Frontal cortex (tissue), 4 donors: ENCODE data around the gene CEP55. TPM values are rescaled to one million over a fixed set of nuclear protein-coding genes. Genes with fewer than 3 reads are reported as not detected.
A peak's percentile ranks its signal among the peaks of the same experiment; 100 is the strongest.

Experiments used
- DNase-seq, 2 donors: peaks; one replicate each; pipeline ENCODE4 v3.0.0; 2012; ENCODE audit warnings: low spot score in 2 of 2
- FAIRE-seq: peaks from 2 replicates; lab custom pipeline; 2012; peaks lifted over from hg19 to GRCh38; lab: Jason Lieb, UNC
- total RNA-seq: library from RNA; depleted of rRNA; stranded (reverse); fragments of >200 nt; gene quantifications from one replicate; pipeline ENCODE4 v1.2.3, GENCODE V29; 2014
- donor health status: control.
- donor health status: control.
- donor health status: control.

CEP55 gene
- total RNA-seq, 1 donor from 2014 or later: 2.4 TPM

GRCh38 chr10:93468461-93469213 lies 27.8 kb upstream of the CEP55 start:
- FAIRE-seq (no peak), DNase-seq (no peak)

GRCh38 chr10:93469454-93469853 lies 27.0 kb upstream of the CEP55 start:
- FAIRE-seq (no peak), DNase-seq (no peak)

GRCh38 chr10:93471110-93471651 lies 25.2 kb upstream of the CEP55 start:
- DNase-seq (no peak), FAIRE-seq (no peak)

- DNase-seq (no peak), FAIRE-seq (no peak)
Measured at GRCh38 chr10:93473161-93473560, 23.3 kb upstream of the CEP55 start.

- FAIRE-seq: no peak
- DNase-seq: no peak
Measured at GRCh38 chr10:93473804-93474472, 22.5 kb upstream of the CEP55 start.

- no peak for FAIRE-seq
Measured at GRCh38 chr10:93475227-93475626, 21.2 kb upstream of the CEP55 start.

GRCh38 chr10:93475871-93476270 lies 20.5 kb upstream of the CEP55 start:
- FAIRE-seq (no peak), DNase-seq (no peak)

More at GRCh38 chr10:93475227-93475626, 21.2 kb upstream of the CEP55 start:
- no peak for DNase-seq

GRCh38 chr10:93476756-93477155 lies 19.7 kb upstream of the CEP55 start:
- DNase-seq (no peak), FAIRE-seq (no peak)

- FAIRE-seq (no peak), DNase-seq (no peak)
Measured at GRCh38 chr10:93478873-93479272, 17.5 kb upstream of the CEP55 start.

GRCh38 chr10:93481637-93482144 lies 14.7 kb upstream of the CEP55 start:
- FAIRE-seq (no peak), DNase-seq (no peak)

- DNase-seq (peak; percentile 28 to 58), FAIRE-seq (no peak)
Measured at GRCh38 chr10:93482145-93482834, 14.1 kb upstream of the CEP55 start, which contains the start of gene MYOF. MYOF (minus strand) TSS chr10:93482334; CDS start chr10:93482194, 140 bp downstream.

- FAIRE-seq: no peak
- DNase-seq: no peak
Measured at GRCh38 chr10:93485690-93486089, 10.7 kb upstream of the CEP55 start.

GRCh38 chr10:93488956-93489528 lies 7.4 kb upstream of the CEP55 start:
- DNase-seq (no peak), FAIRE-seq (no peak)

GRCh38 chr10:93491602-93492121 lies 4.8 kb upstream of the CEP55 start:
- no peak for DNase-seq
- FAIRE-seq: no peak

GRCh38 chr10:93493162-93493561 lies 3.2 kb upstream of the CEP55 start:
- FAIRE-seq: no peak
- no peak for DNase-seq

- no peak for FAIRE-seq
- no peak for DNase-seq
Measured at GRCh38 chr10:93494494-93494893, 1.9 kb upstream of the CEP55 start.

GRCh38 chr10:93495654-93496321 lies 624 bp upstream of the CEP55 start:
- FAIRE-seq (no peak), DNase-seq (no peak)

- DNase-seq: no peak
- FAIRE-seq: no peak
Measured at GRCh38 chr10:93498166-93498565, 1.8 kb downstream of the CEP55 start.

- DNase-seq (no peak), FAIRE-seq (no peak)
Measured at GRCh38 chr10:93501650-93502049, 5.2 kb downstream of the CEP55 start.
